HL-60 (cell line): ENCODE data around the gene STK24.

Source experiments
- DNase-seq, 2 experiments: peaks; one replicate each; pipeline ENCODE4 v3.0.0-alpha.2; 2010 to 2020; ENCODE audit warnings: low read depth in 1 of 2, low spot score in 1 of 2
- H3K27ac ChIP-seq: fragments of 250-450 bp; sonication (Bioruptor Pico); replicated peaks from 2 replicates; pipeline ENCODE4 v1.5.1; 2020; ENCODE audit warnings: mild to moderate bottlenecking, moderate library complexity
- H3K27me3 ChIP-seq: fragments of 250-450 bp; sonication (Bioruptor Pico); 2 replicates; pipeline ENCODE4 v1.5.1; 2021; ENCODE audit warnings: mild to moderate bottlenecking, moderate library complexity; ENCODE audit not compliant: insufficient read depth, poor library complexity, severe bottlenecking
- H3K4me3 ChIP-seq: replicated peaks from 2 replicates; pipeline ENCODE4 v1.5.1; 2011; ENCODE audit warnings: mild to moderate bottlenecking, control low read depth, low read length; ENCODE audit not compliant: insufficient read depth
- GABPA ChIP-seq: IDR thresholded peaks from 2 replicates; pipeline ENCODE4 v1.6.1; 2012; ENCODE audit warnings: low read depth
- POLR2AphosphoS5 ChIP-seq: IDR thresholded peaks from 2 replicates; pipeline ENCODE4 v1.6.1; 2012; ENCODE audit warnings: low read depth
- REST ChIP-seq: IDR thresholded peaks from 2 replicates; pipeline ENCODE4 v1.6.1; 2012; ENCODE audit warnings: low read depth; ENCODE audit not compliant: insufficient replicate concordance
- SPI1 ChIP-seq: IDR thresholded peaks from 2 replicates; pipeline ENCODE4 v1.6.1; 2012; ENCODE audit warnings: low read depth, mild to moderate bottlenecking, borderline replicate concordance
- TF ChIP-seq, protein P1 (sequence below): IDR thresholded peaks from one replicate; pipeline ENCODE4 v1.5.1; 2011; ENCODE audit warnings: low read length, control low read depth, inconsistent platforms; ENCODE audit not compliant: insufficient read depth

Gene STK24

DNA sequence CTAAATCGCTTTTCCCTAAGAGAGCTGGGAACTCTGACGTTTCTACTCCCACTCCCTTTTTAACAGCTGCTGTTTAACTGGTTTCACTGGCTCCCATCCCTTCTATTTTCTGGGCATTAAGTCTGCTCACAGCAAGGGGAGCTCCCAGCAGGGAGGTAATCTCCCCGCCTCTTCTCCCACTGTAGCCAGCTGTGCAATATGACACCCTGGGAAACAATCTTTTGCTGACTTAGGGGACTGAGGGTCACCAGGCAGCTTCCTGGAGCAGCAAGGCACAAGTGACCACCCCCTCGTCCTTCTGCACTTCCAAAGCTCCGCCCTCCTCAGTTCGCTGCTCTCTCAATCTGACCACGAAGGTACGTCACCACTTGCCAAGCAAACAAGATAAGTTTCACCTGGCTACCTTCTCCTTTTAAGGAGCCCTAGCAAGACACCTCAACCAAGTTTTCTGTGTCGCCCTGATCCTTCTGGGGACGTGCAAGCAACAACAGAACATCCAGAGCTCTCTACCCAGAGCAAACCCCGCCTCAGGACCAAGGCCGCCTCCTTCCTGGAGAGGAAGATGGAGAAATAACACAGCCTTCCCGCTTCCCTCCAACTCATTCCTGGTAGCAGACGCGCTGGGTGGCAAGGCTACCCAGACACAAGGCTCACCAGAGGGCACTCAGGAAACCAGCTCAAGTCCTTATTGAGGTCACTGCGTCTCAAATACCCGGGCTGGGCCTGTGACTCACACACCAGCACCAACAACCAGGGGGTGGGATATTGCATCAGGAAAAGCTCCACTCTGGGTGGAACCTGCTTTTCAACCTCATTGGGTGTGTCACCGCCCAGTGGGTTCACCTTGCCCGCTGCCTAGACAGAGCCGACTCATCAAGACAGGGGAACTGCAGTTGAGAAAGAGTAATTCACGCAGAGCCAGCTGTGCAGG is 92.4 kb downstream of the STK24 start:
- peak; percentile 28; the same call in 1 of the 2 replicates for TF ChIP-seq SPI1
- TF ChIP-seq, protein P1, sequence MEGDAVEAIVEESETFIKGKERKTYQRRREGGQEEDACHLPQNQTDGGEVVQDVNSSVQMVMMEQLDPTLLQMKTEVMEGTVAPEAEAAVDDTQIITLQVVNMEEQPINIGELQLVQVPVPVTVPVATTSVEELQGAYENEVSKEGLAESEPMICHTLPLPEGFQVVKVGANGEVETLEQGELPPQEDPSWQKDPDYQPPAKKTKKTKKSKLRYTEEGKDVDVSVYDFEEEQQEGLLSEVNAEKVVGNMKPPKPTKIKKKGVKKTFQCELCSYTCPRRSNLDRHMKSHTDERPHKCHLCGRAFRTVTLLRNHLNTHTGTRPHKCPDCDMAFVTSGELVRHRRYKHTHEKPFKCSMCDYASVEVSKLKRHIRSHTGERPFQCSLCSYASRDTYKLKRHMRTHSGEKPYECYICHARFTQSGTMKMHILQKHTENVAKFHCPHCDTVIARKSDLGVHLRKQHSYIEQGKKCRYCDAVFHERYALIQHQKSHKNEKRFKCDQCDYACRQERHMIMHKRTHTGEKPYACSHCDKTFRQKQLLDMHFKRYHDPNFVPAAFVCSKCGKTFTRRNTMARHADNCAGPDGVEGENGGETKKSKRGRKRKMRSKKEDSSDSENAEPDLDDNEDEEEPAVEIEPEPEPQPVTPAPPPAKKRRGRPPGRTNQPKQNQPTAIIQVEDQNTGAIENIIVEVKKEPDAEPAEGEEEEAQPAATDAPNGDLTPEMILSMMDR, result no peak
- no peak for TF ChIP-seq GABPA
- no peak for TF ChIP-seq REST
- no peak for TF ChIP-seq POLR2AphosphoS5
- no peaks in the 10 kb centered on the region for H3K27me3 ChIP-seq
- 0 out of 2 replicates have a peak overlapping the region, but pooled peaks have one; percentile 6 for H3K27ac ChIP-seq
- H3K4me3 ChIP-seq, result no peak overlapping the region
- DNase-seq, result peak; percentile 85 to 92

- TF ChIP-seq, protein P1, result no peak
- no peak for TF ChIP-seq REST
- no peak for TF ChIP-seq SPI1
- no peak for TF ChIP-seq POLR2AphosphoS5
- no peak for TF ChIP-seq GABPA
- no peak for DNase-seq
- Histone ChIP-seq H3K27me3 (no peaks in the 10 kb centered on the region), H3K4me3 (no peak overlapping the region), H3K27ac (no peak overlapping the region)
These were observed 93.2 kb downstream of the STK24 start for GRCh38 chr13:98483601-98484288.

DNA sequence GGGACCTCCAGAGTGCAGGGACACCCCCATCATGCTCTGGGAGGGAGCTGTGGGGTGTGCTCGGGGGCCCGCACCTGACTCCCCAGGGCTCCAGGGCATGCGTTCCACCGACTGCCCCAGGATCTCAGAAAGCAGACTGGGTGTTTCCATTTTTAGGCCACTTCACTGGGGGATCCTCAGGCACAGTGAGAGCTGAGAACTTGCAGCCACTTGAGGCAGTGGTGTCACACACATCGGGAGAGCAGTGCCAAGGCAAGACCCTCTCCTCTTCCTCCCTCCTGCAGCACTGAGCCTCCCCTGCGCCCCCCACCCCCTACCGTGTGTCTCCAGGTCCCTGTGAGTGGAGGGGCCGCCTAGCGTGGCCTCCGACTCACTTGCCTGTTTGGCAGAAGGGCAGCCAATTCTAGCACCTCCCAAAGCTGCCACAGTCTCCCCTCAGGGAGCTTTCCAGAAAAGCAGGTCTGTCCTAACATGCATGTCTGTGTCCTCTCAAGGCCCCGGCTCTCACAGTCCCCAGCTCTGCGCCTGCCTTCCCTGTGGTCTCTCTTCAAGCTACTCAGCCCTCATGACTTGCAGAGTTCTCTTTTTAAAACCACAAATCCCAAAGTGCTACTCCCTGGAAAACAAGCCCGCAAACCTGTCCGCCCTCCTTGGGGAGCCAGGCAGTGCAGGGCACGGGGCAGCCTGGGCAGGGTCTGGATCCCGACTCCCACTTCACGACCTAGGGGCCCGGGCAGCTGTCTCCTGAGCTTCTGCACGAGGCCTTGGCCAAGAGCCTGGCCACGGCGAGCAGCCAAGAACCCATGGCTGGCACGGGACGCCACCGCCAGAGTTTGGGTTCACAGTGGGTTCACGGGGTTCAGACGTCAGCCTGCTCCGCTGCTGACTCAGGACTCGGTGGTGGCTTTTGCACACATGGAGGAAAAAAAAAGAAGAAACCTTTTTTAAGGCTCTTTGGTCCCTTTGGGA is 94.1 kb downstream of the STK24 start:
- no peak overlapping the region for H3K27ac ChIP-seq
- TF ChIP-seq SPI1 (no peak), POLR2AphosphoS5 (0 out of 2 replicates have a peak, but pooled peaks have one; percentile 25)
- H3K4me3 ChIP-seq, result no peak overlapping the region
- peak in 1 of 2 experiments; percentile 32 for DNase-seq
- no peaks in the 10 kb centered on the region for H3K27me3 ChIP-seq
